Right hindlimb (tissue), 1 donor: ENCODE results near the gene VSIG2.

Source experiments
- DNase-seq: peaks from one replicate; pipeline ENCODE4 v3.0.0-alpha.2; 2018

The VSIG2 gene

DNA sequence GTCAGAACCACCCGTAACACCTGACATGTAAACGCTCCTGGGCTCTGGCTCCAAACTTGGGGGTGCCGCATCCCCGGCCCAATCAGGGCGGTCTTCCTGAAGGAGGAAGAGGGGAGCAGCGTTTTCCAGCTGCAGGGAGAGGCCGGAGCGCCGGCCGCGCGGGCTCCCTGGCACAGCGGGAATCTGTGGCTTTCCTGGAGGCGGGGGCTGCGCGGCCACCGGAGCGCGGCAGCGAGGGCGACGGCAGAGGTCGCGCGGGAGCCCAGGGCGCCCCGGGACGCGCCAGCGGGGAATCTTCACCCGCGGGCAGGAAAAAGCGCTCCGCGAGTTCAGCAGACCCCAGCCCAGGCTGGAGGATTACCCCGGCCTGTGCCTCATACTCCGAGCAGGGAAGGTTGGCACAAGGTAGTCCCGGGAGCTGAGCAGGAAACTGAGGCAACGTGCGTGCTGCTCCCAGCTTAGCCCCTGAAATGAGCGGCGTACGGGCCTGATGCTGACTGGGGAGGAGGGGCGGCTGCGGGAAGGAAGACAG, 10.6 kb upstream of the VSIG2 start:
- DNase-seq: no peak

DNA sequence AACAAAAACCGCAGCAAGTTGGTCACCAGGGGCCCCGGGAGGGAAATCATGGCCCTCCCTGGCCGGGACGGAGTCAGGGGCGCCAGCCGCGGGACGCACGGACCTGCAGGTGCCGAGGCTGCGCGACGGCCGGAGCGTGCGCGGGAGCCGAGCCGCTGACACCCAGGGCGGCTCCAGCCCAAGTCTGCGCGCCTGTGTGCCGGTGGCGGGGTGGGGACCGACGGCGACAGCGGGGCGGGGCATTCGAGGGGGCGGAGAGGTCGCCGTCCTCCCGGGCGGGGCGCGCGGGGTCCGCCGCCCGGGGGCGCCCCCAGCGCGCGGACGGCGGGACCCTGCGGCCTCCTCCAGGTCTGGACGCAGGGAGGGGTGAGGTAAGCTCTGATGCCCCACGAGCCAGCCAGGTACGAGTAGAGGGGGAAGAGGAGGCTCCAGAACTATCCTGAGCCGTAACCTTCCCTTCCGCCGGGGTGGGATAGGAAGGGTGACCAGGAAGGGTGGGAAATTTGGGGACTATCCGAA, 10.1 kb upstream of the VSIG2 start, which contains the start of gene ESAM:
Gene ESAM, minus strand, starts transcription at position 186 of the 519 bp plus-strand sequence. Its CDS starts 136 bp downstream, at position 50.
- no peak for DNase-seq

DNA sequence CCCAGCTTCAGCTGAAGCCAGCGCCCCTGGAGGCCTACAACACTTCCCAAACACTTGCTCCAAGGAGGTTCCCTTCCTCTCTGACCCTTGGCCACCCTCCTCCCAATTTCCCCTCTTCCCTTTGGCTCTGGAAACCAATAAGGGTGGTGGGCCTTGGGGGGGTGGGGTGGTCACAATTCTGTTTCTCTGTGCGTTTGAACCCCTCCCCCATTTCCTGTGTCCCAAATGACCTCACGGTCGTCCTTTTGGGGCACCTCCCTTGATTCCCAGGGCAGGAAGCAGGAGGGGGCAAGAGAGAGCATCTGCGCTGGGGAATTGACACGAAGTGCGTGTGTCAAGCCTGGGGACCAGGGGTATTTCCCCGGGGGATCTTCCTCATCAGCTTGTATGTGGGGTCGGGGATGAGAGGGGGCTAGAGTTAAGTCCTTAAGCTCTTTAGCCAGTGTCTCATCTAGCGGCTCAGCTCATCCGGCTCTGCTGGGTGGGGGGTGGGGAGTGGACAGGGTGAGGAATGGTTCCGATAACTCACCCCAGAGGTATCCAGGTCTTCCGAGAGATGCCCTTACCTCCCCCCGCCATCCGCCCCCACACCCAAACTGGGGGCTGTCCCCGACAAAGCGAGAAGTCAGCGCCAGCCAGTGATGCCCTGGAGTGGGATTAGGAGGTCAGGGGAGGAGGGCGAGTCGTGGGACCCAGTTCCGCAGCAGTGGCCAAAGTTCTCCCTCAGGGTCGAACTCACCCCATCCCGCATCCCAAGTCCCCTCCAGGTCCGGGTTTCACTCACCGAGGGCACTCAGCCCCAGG, 9.4 kb upstream of the VSIG2 start:
- DNase-seq: no peak

DNA sequence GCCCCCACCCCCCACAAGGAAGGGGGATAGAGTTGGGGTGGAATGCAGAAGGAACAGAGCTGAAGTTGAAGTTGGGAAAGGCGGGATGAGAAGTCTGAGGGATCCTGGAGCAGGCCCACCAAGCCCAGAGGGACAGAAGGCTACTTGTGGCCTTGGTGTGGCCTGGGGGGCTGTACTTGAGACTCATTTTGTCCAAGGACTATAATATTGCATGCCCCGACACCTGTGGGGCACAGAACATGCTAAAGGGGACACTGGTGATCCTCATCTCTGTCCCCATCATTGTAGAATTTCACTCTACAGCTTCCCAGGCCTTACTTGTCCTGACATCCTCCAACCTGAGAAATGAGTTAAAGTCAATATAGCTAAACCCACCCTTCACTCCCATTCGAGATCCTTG, 8.8 kb upstream of the VSIG2 start:
- DNase-seq: no peak

DNA sequence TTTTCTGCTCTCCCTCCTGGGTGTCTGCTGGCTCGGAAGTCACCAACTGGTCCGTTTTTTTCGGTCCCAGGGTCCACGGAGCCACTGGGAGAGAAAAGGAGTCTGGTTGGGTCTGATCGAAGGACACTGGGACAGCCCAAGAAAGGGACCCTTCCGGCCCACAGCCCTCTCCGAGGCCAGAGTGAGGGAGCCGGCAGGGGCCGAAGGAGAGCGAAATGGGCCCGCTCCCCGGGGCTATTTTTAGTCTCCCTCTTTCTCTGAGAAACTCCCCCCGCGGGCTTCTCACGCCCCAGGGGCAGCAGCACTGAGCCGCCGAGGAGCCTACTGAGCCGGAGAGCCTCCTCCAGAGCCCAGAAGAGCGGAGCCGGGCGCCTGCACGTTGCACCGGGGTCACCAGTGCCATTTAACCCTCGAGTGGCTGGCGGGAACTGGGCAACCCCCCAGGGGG, 8.2 kb upstream of the VSIG2 start:
- DNase-seq: no peak

DNA sequence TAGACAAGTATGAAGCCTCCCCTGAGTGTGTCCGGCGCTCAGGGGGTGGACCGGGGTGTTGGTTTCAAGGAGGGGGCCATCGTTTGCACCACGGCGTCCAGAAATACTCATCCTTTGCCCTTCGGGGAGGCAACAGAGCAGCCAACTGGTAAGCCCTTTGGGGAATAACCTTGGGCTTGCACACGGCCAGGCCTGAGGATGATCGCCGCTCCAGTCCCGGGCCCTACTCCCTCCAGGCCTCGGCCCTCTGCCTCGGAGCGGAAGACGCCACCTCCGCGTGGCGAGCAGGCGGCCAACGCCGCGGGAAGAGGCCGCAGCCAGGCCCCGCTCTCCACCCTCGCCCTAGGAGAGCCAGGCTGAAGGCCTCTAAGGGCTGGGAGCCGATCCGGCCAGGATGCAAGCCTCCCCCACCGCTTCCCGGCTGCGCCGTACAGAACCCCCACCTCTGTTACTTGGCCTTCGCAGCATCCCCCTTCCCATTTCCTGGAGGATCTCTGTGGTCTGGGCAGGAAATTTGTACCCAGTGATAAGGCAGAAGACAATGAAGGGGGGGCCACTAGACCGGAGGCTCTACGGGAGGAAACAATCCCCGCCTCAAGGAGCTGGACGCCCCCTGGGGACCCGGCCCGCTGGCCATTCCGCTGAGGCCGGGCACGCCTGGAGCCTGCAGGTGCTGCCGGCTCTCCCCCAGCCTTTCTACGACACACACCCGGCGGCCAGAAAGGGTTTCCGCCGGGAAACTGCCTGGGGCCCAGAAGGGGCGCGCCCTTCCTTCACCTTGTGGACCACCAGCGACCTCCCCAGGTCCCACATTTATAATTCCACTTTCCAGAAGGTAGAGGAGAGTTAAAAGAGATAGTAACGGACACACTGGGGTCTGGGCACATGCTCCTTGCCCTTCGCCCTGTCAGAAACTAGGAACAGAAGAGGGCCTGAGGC, 7.5 kb upstream of the VSIG2 start:
- DNase-seq: no peak

DNA sequence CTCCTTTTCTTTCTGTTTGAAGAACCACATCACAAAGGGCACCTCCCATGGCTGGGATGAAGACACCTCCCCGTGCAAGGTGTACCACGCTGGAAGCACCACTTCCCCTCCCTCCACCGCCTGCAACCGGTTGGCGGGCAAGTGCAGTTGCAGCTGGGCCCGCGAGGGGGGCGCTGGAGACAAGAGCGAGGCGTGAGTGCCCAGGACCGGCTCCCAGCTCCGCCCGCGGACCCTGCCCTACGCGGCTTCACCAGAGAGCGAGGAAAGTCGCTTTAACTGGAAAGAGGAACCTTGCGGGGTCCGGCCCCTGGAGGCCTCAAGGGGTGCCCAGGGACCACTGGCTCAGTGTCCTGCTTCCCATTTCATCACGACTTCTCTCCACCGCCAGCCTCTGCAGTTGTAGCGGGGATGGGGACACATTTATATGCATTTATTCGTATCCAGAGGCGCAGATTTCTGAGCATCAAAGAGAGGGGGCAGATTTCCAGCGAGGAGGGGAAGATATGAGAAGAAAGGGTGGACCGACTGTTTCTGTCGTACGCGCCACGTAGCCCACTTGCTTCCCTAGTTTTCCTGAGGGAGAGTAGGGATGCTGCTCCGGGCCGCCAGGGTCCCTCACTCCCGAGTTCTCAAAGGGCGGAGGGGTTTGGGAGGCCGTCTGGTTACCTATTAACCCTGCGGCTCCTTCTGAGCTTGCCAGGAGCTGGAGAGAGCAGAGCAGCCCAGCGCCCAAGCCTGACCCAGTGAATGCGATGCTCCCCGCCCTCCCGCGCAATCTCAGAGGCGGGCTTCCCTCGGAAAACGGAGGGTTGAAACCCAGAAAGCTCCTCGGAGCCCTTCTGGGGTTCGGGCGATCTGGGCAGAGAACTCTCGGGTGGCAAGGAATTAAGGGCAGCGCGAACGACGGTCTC, 6.6 kb upstream of the VSIG2 start:
- peak; percentile 70 for DNase-seq

DNA sequence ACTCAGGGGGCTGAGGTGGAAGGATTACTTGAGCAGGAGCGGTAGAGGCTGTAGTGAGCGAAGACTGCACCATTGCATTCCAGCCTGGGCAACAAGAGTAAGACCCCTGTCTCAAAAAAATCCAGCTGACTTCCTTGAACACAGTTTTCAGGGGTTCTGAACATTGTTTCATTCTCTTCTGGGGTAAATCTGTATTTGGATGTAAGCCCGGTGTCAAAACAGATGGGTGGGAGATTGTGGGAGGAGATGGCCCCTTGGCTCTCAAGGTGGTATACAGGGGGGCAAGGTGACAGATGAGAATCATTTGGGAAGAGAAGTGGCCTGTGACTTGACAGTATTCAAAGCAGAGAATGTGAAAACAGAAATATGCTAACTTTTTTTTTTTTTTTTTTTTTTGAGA, 5.3 kb upstream of the VSIG2 start:
- DNase-seq: no peak

DNA sequence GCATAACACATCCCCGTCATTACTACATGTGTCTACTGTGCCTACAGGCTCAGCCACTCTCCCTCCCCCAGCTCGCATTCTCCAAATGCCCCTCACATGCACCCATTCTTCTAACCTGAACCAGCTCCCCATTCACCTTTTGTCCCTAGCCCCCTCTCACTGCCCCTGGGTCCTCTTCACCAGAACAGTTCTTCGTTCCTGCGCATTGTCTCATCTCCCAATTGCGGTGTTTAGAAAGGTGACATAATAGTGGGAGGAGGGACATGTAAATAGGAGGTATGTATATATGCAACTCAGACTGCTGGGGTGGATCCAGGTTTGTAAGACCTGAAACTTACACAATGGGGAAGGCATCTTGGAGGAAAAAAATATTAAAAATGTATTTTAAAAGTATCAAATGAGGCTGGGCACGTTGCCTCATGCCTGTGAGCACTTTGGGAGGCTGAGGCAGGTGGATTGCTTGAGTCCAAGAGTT, 4.7 kb upstream of the VSIG2 start:
- DNase-seq: no peak

DNA sequence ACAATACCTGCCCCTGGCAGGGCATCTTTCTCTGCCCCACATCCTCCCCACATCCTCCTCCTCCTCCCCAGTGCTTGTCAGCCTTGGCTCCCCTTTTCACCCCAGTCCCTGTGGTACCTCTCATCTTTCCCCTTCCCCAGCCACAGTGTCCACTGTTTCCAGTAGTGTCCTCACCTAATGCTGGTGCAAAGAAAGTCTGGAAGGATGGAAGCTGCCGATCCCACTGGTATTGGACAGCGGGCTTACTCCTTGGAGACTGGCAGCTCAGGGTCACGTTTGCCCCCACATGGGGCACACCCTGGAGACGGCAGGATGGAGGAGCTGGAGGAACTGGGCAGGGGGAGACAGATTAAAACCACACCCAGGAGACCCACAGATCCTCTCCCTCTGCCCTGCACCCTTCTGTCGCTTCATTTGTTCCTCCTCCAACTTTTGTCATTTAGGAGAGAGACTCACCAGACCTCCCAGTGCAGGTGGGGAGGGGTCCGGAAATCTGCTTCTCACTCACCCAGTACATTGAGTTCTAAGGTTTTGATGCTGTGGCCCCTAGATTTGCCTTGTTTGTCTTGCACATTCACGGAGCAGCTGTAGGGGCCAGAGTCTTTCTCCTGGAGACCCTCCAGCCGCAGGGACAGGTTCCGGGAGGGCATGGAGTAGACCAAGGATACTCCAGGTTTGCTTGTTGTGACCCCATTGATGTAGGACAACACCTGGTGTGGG, 4.1 kb upstream of the VSIG2 start:
- no peak for DNase-seq

DNA sequence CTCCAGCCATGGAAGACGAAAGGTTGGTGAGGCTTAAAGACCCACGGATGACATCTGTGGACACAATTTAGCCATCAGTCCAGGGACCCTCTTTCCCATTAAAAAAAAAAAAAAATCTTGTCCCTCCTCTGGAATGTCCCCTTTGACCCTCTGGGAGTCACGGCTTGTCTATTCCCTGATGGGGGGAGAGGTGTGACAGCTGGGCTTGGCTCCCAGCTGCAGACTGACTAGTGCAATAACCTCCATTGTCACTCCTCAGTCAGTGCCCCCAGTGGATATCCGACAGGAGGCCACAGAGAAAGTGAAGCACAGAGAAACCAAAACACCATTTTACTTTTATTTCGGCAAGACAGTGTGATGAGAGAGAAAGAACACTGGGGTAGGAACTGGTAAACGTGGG, 2.7 kb upstream of the VSIG2 start:
- DNase-seq: no peak

DNA sequence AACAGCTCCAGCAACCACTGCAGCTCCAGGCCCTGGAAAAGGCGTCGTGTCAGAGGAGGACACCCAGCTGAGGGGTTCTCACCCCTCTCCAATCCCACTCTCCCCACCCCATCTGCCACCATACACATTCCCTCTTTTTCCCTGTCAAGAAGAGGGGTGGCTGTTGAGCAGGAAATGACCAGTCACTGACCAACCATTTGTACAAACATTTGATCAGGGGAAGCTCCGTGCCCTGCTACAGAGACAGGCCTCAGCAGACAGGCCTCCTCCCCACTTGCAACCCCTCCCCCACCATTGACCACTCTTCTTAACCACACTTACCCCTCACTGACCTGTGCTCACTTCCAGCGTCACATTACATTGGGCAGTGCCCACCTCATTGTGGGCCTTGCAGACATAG, 2.3 kb upstream of the VSIG2 start:
- DNase-seq: no peak

DNA sequence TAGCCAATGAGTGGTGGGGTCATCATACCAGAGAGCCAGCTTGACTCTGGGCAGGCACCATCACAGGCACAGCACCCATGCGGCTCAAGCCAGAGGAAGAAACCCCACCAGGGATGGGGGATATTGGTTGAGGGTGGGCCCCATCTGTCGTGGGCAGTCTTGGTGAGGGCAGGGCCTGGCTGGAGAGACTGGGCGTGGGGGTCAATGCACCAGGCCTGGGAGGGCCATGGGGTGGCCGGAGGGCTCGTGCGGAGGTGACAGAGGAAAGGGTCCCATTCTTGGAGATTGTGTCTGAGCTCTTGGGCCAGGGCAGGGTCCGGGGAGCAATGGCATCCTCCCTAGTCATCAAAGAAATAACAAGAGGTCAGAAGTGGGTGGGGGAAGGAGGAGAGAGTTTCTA, 1.6 kb upstream of the VSIG2 start:
- no peak for DNase-seq

DNA sequence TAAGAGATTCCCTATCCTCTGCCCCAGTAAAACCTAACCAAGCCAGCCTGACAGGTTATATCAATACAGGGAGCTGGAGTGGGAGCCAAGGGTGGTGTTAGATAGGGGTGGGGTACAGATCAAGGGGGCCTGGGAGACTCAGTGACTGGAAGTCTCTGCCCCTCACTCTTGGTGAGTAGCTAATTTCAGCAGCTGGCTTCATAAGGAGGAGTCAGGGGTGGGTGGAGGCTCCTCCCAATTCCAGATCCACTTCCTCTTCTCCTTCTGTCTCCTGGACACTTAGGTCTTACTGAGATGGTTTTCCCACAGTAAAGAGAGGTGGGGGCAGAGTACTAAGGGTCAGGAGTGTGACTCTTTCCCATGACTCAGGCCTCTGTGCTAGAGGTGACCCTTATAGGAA, 1.1 kb upstream of the VSIG2 start:
- DNase-seq: no peak

DNA sequence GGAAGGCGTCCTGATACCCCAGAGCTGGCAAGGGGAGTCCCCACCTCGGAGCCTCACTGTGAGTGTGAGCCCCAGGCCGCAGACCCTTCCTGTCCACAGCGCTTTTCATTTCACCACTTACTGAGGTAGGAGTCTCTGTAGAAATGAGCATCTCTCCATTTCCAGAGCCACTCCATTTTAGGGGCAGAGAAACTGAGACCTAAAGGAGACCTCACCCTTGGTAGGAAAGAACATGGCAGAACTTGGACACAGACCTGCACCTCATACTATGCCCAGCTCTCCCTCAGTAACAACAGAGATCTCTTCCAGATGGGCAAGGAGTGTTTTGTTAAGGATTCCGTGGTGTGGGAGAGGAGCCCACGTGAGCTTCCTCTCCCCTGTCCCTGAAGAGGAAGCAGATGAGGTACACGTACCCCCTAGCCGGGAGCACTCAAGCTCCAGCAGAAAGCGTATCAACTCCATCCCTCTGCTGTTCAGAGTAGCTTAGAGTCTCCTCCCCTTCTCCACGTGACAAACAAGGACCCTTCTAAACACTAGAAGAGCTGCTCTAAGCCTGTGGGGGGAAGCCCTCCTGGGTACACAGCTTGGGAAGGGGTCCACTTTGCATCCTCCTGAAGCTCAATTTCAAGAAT, 532 bp upstream of the VSIG2 start:
- no peak for DNase-seq

DNA sequence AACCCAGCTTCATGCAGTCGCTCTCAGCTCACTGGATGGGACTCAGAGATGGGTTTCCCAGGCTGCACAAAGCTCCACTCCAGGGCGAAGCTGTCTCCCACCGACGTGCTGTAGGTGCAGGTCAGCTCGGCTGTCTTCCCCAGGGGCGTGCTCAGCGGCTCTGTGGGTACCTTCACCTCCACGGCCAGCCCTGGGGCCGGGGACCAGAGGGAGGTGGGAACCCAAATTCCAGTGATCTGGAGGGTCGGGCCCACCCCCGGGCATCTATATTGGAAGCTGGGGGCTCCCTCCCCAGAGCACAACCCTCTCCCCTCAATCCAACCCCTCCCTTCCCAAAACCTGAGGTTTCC, 689 bp downstream of the VSIG2 start:
- no peak for DNase-seq

DNA sequence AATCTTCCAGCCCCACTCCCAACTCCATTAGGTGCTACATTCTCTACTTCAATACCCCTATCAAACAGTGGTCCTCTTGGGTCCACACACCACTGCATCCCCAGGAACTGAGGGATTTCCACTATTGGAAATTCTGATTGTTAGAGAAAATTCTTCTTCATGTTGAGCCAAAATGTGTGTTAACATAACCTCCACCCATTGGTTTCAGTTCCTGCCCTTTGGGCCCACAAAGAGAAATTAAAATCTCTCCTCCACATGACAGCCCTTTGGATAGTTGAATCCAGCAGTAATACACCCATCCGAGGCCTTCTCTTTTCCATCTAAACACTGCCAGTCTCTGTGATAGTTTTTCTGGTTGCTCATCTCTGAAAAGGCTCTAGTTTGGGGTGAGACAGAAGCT, 2.1 kb downstream of the VSIG2 start:
- DNase-seq: no peak

DNA sequence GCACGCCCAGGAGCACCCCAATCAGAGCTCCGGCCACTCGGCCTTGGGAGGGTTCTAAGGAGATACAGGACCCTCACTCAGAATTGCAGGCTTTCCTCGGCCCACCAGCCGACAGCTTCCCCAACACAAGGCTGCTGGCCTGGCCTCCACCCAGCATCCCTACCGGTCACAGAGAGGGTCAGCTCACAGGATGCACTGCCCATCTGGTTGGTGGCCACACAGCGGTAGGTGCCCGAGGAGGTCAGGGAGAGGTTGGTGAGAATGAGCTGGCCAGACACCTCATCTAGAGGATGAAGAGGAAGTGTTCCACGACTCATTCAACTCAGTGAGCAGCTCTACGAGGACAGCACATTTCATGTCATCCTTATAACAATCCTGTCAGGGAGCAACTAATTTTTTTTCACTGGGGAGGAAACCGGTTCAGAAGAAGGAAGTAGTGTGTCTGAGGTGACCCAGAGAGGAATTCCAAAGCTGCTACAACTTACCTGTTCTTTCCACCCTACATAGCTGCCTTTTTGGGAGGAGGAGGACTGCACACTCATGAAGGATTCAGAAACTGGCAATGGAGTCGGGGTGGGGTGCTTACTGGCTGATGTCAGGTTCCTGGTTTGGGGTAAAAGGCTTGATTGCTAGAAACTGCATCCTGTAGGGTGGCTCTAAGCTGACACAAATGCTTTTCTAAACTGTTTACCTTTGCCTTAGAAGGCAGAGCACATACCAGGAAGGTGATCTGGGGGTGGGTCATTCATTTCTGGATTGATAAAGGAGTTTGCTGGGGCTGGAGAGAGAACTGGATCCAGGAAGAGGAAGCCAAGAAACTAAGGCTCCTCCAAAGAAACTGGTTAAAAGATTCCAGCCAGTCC, 3.3 kb downstream of the VSIG2 start:
- DNase-seq: no peak

DNA sequence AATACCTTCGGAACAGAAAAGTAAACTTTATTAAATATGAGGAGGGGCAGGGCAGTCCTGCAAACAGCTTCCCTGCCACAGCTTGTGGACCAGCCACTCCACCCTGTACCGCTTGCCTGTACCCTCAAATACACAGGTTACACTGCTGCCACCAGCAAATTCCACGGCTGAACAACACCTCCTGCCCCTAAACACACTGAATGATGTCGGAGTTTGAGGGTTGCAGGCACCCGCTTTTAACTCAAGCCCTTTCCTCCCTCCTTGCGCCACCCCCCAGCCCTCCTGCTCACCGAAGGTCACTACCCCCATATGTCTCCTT, 4.0 kb downstream of the VSIG2 start:
- DNase-seq: no peak

DNA sequence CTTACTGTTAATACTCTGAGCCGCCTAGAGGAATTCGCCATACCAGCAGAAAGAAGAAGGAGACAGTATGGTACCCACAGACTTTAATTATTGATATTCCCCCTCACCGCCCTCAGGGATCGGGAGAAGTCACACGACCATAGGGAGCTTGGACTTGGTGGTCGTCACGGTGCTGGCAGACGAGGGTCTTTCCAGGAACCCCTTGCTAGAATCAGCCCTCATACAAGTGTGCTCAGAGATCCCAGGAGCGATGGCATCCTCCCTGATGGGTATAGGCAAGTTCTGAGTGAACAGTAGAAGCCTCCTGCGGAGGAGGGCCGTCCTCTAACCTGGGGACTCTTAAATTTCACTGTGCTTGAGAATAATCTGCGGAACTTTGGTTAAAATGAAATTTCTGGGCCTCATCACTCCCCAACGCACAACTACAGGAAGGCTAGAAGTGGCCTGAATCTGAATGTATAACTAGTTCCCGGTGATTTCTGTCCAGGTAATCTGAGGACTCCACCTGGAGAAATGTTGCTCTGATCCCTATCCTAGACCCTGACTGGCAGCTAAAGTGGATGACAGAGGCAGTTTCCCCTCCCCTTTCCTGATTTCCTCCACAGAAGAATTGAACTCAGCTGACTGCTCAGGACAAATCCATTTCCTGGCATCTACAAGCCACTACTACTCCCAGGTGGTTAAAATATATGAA, 4.5 kb downstream of the VSIG2 start:
- DNase-seq: no peak
